Upper lobe of right lung (tissue), 1 donor: ENCODE data around the gene NEDD4. TPM values are rescaled to one million over a fixed set of nuclear protein-coding genes. Genes with fewer than 3 reads are reported as not detected.

Experiments used
- ATAC-seq: fragments of 200-7000 bp; cut with Tn5 transposase; one replicate; pipeline ENCODE4 v1.9.1; 2020; ENCODE audit warnings: mild to moderate bottlenecking, moderate library complexity
- DNase-seq: peaks from one replicate; pipeline ENCODE4 v3.0.0-alpha.2; 2020
- H3K27ac ChIP-seq: fragments of 200-600 bp; one replicate; pipeline ENCODE4 v1.8.0; 2022
- H3K27me3 ChIP-seq: fragments of 200-600 bp; one replicate; pipeline ENCODE4 v1.8.0; 2022; ENCODE audit warnings: mild to moderate bottlenecking
- H3K36me3 ChIP-seq: fragments of 200-600 bp; one replicate; pipeline ENCODE4 v1.8.0; 2022
- H3K4me1 ChIP-seq: fragments of 200-600 bp; one replicate; pipeline ENCODE4 v1.8.0; 2022
- H3K4me3 ChIP-seq: fragments of 200-600 bp; one replicate; pipeline ENCODE4 v1.8.0; 2022; ENCODE audit warnings: mild to moderate bottlenecking
- H3K9me3 ChIP-seq: fragments of 200-600 bp; one replicate; pipeline ENCODE4 v1.8.0; 2022
- CTCF ChIP-seq: fragments of 200-600 bp; IDR thresholded peaks from one replicate; pipeline ENCODE4 v1.8.0; 2022; ENCODE audit warnings: antibody characterized with exemption
- intact Hi-C: fragments of 100-400 bp; cut with DNase I; formaldehyde crosslinking; loops from one replicate; pipeline ENCODE4 v1.11.0; 2022
- total RNA-seq: library from RNA; stranded (reverse); fragmentation: NEBNext Ultra II Directional; extraction: Animal tissue kit (Norgen Biotek cat#: 25700); gene quantifications from one replicate; pipeline ENCODE4 v1.2.1, GENCODE V29; 2021
- donor health status: DM: no; HTN: yes; CAD: no; lungs with severe emphysema.

The NEDD4 gene
- total RNA-seq, 1 donor from 2014 or later, result 18.4 TPM

- Histone ChIP-seq H3K27me3 (no peaks in the 10 kb centered on the region), H3K4me1 (no peaks in the 10 kb centered on the region), H3K4me3 (no peak overlapping the region), H3K9me3 (no peaks in the 10 kb centered on the region), H3K36me3 (no peaks in the 10 kb centered on the region), H3K27ac (no peak overlapping the region)
- DNase-seq, result no peak
- no peak for TF ChIP-seq CTCF
- intact Hi-C loops, result no loop called here
- no peak for ATAC-seq
Observed at GRCh38 chr15:56001471-56002078, 8.2 kb upstream of the NEDD4 start.

- Histone ChIP-seq H3K4me1 (peaks cover 2% of the 10 kb centered on the region), H3K4me3 (no peak overlapping the region), H3K36me3 (no peaks in the 10 kb centered on the region), H3K27ac (no peak overlapping the region), H3K27me3 (no peaks in the 10 kb centered on the region), H3K9me3 (no peaks in the 10 kb centered on the region)
- no peak for TF ChIP-seq CTCF
- intact Hi-C loops, result no loop called here
- ATAC-seq (no peak), DNase-seq (no peak)
Observed at GRCh38 chr15:55999658-56000057, 6.2 kb upstream of the NEDD4 start.

- TF ChIP-seq CTCF, result no peak
- ATAC-seq (no peak), DNase-seq (no peak)
- peaks cover 8% of the 10 kb centered on the region for H3K4me1 ChIP-seq
- H3K4me3 ChIP-seq, result no peak overlapping the region
- intact Hi-C loops, result no loop called here
- H3K9me3 ChIP-seq, result no peaks in the 10 kb centered on the region
- H3K27me3 ChIP-seq, result no peaks in the 10 kb centered on the region
- no peak overlapping the region for H3K27ac ChIP-seq
- H3K36me3 ChIP-seq, result no peaks in the 10 kb centered on the region
Observed at GRCh38 chr15:55998478-55998877, 5.1 kb upstream of the NEDD4 start.

GRCh38 chr15:55993804-55994560, 570 bp upstream of the NEDD4 start:
- DNase-seq (no peak), ATAC-seq (peak; percentile 1)
- H3K4me3 ChIP-seq, result peak overlapping the region; percentile 90
- peaks cover 18% of the 10 kb centered on the region for H3K4me1 ChIP-seq
- H3K27me3 ChIP-seq, result no peaks in the 10 kb centered on the region
- no peaks in the 10 kb centered on the region for H3K36me3 ChIP-seq
- H3K27ac ChIP-seq, result peak overlapping the region; percentile 90
- no peaks in the 10 kb centered on the region for H3K9me3 ChIP-seq
- intact Hi-C loops, result no loop called here
- no peak for TF ChIP-seq CTCF

- Histone ChIP-seq H3K4me1 (peaks cover 18% of the 10 kb centered on the region), H3K27me3 (no peaks in the 10 kb centered on the region), H3K27ac (peak overlapping the region; percentile 90), H3K36me3 (no peaks in the 10 kb centered on the region), H3K4me3 (peak overlapping the region; percentile 90), H3K9me3 (no peaks in the 10 kb centered on the region)
- no peak for ATAC-seq
- intact Hi-C loops, result no loop called here
- DNase-seq, result no peak
- TF ChIP-seq CTCF, result no peak
Observed at GRCh38 chr15:55992769-55993110, 672 bp downstream of the NEDD4 start.
